ENCODE results near the gene ZNF365. TPM values are rescaled to one million over a fixed set of nuclear protein-coding genes. Genes with fewer than 3 reads are reported as not detected.
A peak's percentile ranks its signal among the peaks of the same experiment; 100 is the strongest.

The ZNF365 gene
- total RNA-seq, 1 experiment from 2014 or later = 22.8 TPM

GRCh38 chr10:62437696-62438095 lies 63.5 kb downstream of the ZNF365 start:
- H3K36me3 ChIP-seq (ENCODE audit: control insufficient read depth, insufficient read depth, low read length) = no peaks in the 10 kb centered on the region
- no peaks in the 10 kb centered on the region for H3K27me3 ChIP-seq (ENCODE audit: control insufficient read depth, insufficient read depth, low read length)
- in situ Hi-C loops (cut with HindIII; ENCODE audit: low pct_unique_long_range_greater_than_20kb, low sequenced_read_pairs) = no loop called here
- no TSS peak for BruUV-seq (replicated peaks)
- POLR2A ChIA-PET = no interaction called here
- no peak for DNase-seq (ENCODE audit: low read depth, low spot score)
- H3K27ac ChIP-seq (ENCODE audit: low read length) = no peak overlapping the region
- no peak overlapping the region for H3K4me3 ChIP-seq (ENCODE audit: low read depth in 2 of 2, low read length in 2 of 2)
- peak; percentile 86 for TF ChIP-seq CTCF (IDR thresholded peaks at IDR 0.05)
- TF ChIP-seq POLR2AphosphoS5 (IDR thresholded peaks at IDR 0.05; ENCODE audit: low read depth, low read length) = no peak
- no peaks in the 10 kb centered on the region for H3K9me3 ChIP-seq (ENCODE audit: control insufficient read depth, insufficient read depth, low read depth, low read length)
- intact Hi-C loops (cut with micrococcal nuclease; ENCODE audit: unreplicated experiment) = loop anchor here (5.0 kb wide), 3 partner anchors 380 to 720 kb away; partner anchors contain the start of gene EGR2
- CTCF ChIA-PET = interaction anchor here (0.7 to 1.3 kb wide), 6 partner anchors 9 to 646 kb away, joined by 3 to 5 read pairs (median 4); no protein-coding TSS in a partner anchor
- ATAC-seq = peak; percentile 82
- peaks cover 11% of the 10 kb centered on the region for H3K4me1 ChIP-seq (ENCODE audit: control insufficient read depth, insufficient read depth, low read length)

DNA sequence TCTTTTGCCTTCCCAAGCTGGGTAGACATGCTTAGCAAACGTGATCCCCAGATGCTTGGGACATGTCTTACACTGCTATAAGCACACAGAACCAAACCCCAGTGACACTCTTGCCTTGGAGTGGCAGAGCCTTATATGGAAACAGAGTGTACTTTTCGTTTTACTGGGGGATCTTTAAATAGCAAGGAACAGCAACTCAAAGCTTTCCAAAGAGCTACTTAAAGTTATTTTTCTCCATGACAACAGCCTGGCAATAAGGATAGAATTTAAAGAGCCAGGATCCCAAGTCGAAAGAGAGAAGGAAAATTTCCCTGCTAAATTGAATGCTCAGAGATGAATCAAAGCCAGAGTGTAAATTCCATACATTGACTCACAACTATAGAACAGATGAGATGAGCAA lies 67.8 kb downstream of the ZNF365 start:
- H3K9me3 ChIP-seq (ENCODE audit: control insufficient read depth, insufficient read depth, low read depth, low read length) = no peaks in the 10 kb centered on the region
- ChIA-PET POLR2A (no interaction called here), CTCF (no interaction called here)
- intact Hi-C loops (cut with micrococcal nuclease; ENCODE audit: unreplicated experiment) (no loop called here), in situ Hi-C loops (cut with HindIII; ENCODE audit: low pct_unique_long_range_greater_than_20kb, low sequenced_read_pairs) (no loop called here)
- no peaks in the 10 kb centered on the region for H3K27me3 ChIP-seq (ENCODE audit: control insufficient read depth, insufficient read depth, low read length)
- BruUV-seq (replicated peaks) = no TSS peak
- H3K27ac ChIP-seq (ENCODE audit: low read length) = no peak overlapping the region
- no peak for ATAC-seq
- DNase-seq (ENCODE audit: low read depth, low spot score) = no peak
- no peak overlapping the region for H3K4me3 ChIP-seq (ENCODE audit: low read depth in 2 of 2, low read length in 2 of 2)
- H3K4me1 ChIP-seq (ENCODE audit: control insufficient read depth, insufficient read depth, low read length) = no peaks in the 10 kb centered on the region
- no peak for TF ChIP-seq CTCF (IDR thresholded peaks at IDR 0.05)
- no peak for TF ChIP-seq TCF7L2 (IDR thresholded peaks at IDR 0.05; ENCODE audit: low read depth, low read length)
- TF ChIP-seq POLR2AphosphoS5 (IDR thresholded peaks at IDR 0.05; ENCODE audit: low read depth, low read length) = no peak
- TF ChIP-seq REST (IDR thresholded peaks at IDR 0.05; ENCODE audit: insufficient read depth in 1 of 2, low read depth in 2 of 2, low read length in 1 of 2) = no peak
- TF ChIP-seq SIN3A (IDR thresholded peaks at IDR 0.05; ENCODE audit: borderline replicate concordance, insufficient read depth, low read depth, low read length) = no peak
- no peaks in the 10 kb centered on the region for H3K36me3 ChIP-seq (ENCODE audit: control insufficient read depth, insufficient read depth, low read length)

Data from Panc1 (cell line).